NB4 (cell line): ENCODE results near the gene LIFR.
"Not testable (repeated sequence)": the region's sequence is repeated elsewhere in the genome, so short reads cannot be mapped to it uniquely, and the experiment has no call there.

Experiments used
- DNase-seq: peaks from one replicate; pipeline ENCODE4 v3.0.0; 2010; ENCODE audit warnings: low read depth
- H3K4me3 ChIP-seq: one replicate; pipeline ENCODE4 v1.5.1; 2011; ENCODE audit warnings: mild to moderate bottlenecking, low read depth, low read length, moderate library complexity
- MYC ChIP-seq: IDR thresholded peaks from 2 replicates; pipeline ENCODE4 v1.6.1; 2011; ENCODE audit warnings: low read depth, low read length
- POLR2A ChIP-seq: IDR thresholded peaks from 2 replicates; pipeline ENCODE4 v1.6.1; 2011; ENCODE audit warnings: mild to moderate bottlenecking; ENCODE audit not compliant: insufficient read length; ENCODE audit errors: extremely low read depth
- TF ChIP-seq, protein P1 (sequence below): IDR thresholded peaks from 2 replicates; pipeline ENCODE4 v1.6.1; 2011; ENCODE audit warnings: low read depth, low read length
- TF ChIP-seq, protein P2 (sequence below): IDR thresholded peaks from one replicate; pipeline ENCODE4 v1.5.1; 2012; ENCODE audit warnings: low read depth, low read length

LIFR gene

DNA sequence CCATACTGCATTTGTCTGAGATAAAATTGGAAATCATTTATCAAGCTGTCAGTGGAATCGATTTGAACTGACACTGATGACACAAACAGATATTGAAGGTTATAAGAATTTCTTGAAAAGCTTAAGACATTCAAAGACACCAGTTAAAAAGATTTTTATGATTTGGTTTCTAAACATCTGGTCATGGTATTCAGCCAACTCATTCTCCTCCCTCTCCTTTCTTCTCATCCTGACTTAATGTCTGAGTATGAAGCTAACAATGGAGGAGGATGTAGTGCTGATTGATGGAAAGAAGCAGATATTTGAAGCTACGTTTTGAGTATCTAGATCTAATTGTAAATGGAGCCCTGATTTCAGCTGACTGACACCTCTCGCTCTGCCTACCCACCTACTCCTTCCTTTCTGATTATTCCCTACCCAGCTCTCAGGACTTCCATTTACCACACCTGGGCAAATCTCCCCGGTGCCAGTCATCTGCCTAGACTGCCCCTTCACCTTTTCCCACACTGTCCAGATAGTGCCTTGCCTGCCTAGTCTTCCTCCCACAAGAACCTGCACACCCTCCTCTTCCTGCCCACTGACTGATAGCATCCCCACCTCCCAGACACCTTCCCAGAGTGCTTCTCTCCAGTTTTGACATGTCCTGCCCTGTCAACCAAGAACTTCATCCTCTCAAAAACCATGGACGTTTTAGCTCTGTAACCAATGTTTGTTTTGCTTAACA is 20.7 kb upstream of the LIFR start:
- no peak overlapping the region for H3K4me3 ChIP-seq
- DNase-seq = no peak
- TF ChIP-seq POLR2A (no peak), MYC (no peak)
- TF ChIP-seq, protein P1, sequence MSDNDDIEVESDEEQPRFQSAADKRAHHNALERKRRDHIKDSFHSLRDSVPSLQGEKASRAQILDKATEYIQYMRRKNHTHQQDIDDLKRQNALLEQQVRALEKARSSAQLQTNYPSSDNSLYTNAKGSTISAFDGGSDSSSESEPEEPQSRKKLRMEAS = no peak
- TF ChIP-seq, protein P2, sequence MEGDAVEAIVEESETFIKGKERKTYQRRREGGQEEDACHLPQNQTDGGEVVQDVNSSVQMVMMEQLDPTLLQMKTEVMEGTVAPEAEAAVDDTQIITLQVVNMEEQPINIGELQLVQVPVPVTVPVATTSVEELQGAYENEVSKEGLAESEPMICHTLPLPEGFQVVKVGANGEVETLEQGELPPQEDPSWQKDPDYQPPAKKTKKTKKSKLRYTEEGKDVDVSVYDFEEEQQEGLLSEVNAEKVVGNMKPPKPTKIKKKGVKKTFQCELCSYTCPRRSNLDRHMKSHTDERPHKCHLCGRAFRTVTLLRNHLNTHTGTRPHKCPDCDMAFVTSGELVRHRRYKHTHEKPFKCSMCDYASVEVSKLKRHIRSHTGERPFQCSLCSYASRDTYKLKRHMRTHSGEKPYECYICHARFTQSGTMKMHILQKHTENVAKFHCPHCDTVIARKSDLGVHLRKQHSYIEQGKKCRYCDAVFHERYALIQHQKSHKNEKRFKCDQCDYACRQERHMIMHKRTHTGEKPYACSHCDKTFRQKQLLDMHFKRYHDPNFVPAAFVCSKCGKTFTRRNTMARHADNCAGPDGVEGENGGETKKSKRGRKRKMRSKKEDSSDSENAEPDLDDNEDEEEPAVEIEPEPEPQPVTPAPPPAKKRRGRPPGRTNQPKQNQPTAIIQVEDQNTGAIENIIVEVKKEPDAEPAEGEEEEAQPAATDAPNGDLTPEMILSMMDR = no peak

DNA sequence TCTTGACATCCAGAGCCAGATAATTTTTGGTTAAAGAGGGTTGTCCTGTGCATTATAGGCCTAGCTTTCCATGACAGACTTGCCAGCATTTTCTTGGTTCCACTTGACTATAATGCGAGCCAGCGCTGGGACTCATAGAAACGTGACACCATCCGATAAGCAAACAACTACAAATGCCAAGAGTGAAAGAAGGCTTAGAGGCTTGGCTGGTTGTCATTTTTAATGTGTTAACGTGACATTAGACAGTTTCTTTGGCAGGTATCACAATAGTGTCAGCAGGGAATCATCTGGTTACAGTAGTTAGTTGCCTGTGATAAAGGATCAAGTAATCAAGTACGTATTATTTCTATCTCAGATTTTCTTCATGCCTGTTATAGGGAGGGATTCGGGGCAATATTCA is 20.0 kb upstream of the LIFR start:
- no peak for DNase-seq
- H3K4me3 ChIP-seq = no peak overlapping the region
- TF ChIP-seq POLR2A = no peak
- TF ChIP-seq, protein P2 = no peak
- TF ChIP-seq, protein P1 = no peak
- TF ChIP-seq MYC = no peak

DNA sequence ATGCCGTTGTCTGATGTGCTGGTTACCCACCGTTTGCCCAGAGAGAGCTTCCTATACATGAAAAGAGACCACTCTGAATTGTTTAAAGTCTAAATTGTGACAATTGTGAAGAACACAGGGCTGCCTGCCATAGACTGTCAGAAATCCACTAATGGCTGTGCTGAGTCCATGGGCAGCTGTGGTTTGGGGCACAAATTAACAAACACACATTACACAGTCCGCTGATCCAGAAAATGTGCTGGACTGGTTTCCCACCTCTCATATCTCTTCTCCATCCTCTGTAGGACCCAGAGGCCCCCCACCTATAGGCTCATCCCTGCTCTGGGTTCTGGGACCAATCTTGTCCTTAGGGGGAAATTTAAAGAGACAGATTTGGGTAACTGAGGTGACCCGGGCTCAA is 19.0 kb upstream of the LIFR start:
- no peak for DNase-seq
- TF ChIP-seq, protein P1 = no peak
- TF ChIP-seq POLR2A = no peak
- no peak for TF ChIP-seq MYC
- TF ChIP-seq, protein P2 = no peak
- H3K4me3 ChIP-seq = no peak overlapping the region

DNA sequence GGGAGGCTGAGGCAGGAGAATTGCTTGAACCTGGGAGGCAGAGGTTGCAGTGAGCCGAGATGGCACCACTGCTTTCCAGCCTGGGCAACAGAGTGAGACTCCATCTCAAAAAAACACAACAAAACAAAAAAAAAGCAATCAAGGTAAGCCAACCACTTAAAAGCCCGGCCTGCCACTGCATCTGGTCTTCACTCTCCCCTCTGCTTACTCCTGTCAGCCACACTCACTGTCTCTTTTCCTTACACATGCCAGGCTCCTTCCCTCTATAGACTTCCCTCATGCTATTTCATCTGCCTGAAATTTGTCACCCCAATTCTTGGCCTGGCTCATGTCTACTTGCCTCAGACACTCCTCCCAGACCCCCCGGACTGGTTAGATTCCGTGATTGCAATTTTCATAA is 17.6 kb upstream of the LIFR start:
- H3K4me3 ChIP-seq = no peak overlapping the region
- TF ChIP-seq, protein P1 = no peak
- no peak for TF ChIP-seq POLR2A
- no peak for TF ChIP-seq MYC
- TF ChIP-seq, protein P2 = no peak
- DNase-seq = no peak

DNA sequence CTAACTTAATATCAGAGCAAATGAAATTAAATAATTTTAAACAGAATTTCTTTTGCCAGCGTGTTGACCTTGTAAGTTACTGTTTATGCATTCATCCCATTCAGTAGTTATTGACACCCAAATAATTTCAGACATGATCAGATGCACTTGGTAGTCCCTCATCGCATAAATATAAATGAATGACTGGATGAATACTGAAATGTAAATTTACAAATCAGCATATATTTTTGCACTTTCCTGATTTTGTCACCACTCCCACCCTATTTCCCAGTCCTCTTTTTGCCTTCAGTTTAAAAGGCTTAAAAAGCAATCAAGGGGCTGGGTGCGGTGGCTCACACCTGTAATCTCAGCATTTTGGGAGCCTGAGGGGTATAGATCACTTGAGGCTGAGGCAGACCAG is 17.1 kb upstream of the LIFR start:
- TF ChIP-seq POLR2A = no peak
- TF ChIP-seq MYC = no peak
- TF ChIP-seq, protein P2 = no peak
- TF ChIP-seq, protein P1 = no peak
- no peak for DNase-seq
- no peak overlapping the region for H3K4me3 ChIP-seq

DNA sequence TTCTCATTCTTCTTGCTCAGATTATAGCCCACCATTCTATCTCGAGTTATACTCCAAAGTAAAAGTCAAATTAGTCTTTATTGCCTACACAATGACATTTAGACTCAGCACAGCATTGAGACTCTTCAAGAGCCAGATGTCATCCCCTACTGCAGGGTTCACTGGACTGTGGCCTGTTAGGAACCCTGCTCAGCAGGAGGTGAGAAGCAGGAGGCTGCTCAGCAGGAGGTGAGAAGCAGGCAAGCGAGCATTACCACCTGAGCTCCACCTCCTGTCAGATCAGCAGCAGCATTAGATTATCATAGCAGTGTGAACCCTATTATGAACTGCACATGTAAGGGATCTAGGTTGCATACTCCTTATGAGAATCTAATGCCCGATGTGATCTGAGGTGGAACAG is 12.7 kb upstream of the LIFR start:
- no peak overlapping the region for H3K4me3 ChIP-seq
- DNase-seq = no peak
- TF ChIP-seq, protein P1 = no peak
- TF ChIP-seq, protein P2 = no peak
- TF ChIP-seq POLR2A (no peak), MYC (no peak)

DNA sequence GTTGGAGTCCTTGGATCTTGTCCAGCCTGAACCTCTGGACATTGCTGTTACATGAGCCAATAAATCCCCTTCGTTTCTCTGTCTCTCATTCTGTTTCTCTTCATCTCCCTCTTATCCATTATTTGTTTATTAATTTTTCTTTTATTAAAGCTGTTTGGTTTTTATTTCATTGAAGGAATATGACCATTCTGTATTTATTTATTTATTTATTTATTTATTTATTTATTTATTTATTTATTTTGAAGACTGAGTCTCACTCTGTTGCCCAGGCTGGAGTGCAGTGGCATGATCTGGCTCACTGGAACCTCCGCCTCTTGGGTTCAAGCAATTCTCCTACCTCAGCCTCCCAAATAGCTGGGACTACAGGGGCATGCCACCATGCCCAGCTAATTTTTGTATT is 10.9 kb upstream of the LIFR start:
- H3K4me3 ChIP-seq, DNase-seq: not testable (repeated sequence)
